ENCODE results near the gene KRTAP1-4.
A peak's percentile ranks its signal among the peaks of the same experiment; 100 is the strongest.
"Not testable (repeated sequence)": the region's sequence is repeated elsewhere in the genome, so short reads cannot be mapped to it uniquely, and the experiment has no call there.

Gene KRTAP1-4

GRCh38 chr17:41029633-41030245 is at the start of gene KRTAP1-4:
KRTAP1-4 (minus strand) TSS chr17:41030195; CDS start chr17:41030078, 117 bp downstream.
- no peak for DNase-seq

GRCh38 chr17:41076788-41077187 is 46.8 kb upstream of the KRTAP1-4 start:
- no peak for DNase-seq

- DNase-seq: no peak
Measured at GRCh38 chr17:41073676-41074075, 43.7 kb upstream of the KRTAP1-4 start.

- no peak for DNase-seq
Measured at GRCh38 chr17:41071606-41072360, 41.8 kb upstream of the KRTAP1-4 start.

GRCh38 chr17:41069031-41069430 is 39.0 kb upstream of the KRTAP1-4 start:
- no peak for DNase-seq

- DNase-seq: no peak
Measured at GRCh38 chr17:41067281-41067680, 37.3 kb upstream of the KRTAP1-4 start.

GRCh38 chr17:41065829-41066624 is 36.0 kb upstream of the KRTAP1-4 start, which contains the start of gene KRTAP2-4:
KRTAP2-4 (minus strand) TSS chr17:41065879; CDS start chr17:41065845, 34 bp downstream.
- DNase-seq: peak; percentile 94

GRCh38 chr17:41065016-41065689 is 35.2 kb upstream of the KRTAP1-4 start:
- DNase-seq: not testable (repeated sequence)

GRCh38 chr17:41064301-41064700 is 34.3 kb upstream of the KRTAP1-4 start:
- no peak for DNase-seq

GRCh38 chr17:41063449-41063848 is 33.5 kb upstream of the KRTAP1-4 start:
- DNase-seq: no peak

GRCh38 chr17:41061964-41062363 is 32.0 kb upstream of the KRTAP1-4 start:
- DNase-seq: peak; percentile 95

- DNase-seq: peak; percentile 98
Measured at GRCh38 chr17:41060052-41060604, 30.1 kb upstream of the KRTAP1-4 start, which contains the start of gene KRTAP2-3. KRTAP2-3 (minus strand) TSS chr17:41060114; CDS start chr17:41060050, 64 bp downstream.

- DNase-seq: peak; percentile 94
Measured at GRCh38 chr17:41059276-41060051, 29.5 kb upstream of the KRTAP1-4 start.

- peak; percentile 77 for DNase-seq
Measured at GRCh38 chr17:41058741-41059140, 28.7 kb upstream of the KRTAP1-4 start.

- DNase-seq: no peak
Measured at GRCh38 chr17:41057547-41057946, 27.6 kb upstream of the KRTAP1-4 start.

GRCh38 chr17:41055130-41055529 is 25.1 kb upstream of the KRTAP1-4 start, which contains the start of gene KRTAP2-2:
KRTAP2-2 (minus strand) TSS chr17:41055230; CDS start chr17:41055211, 19 bp downstream.
- DNase-seq: not testable (repeated sequence)

GRCh38 chr17:41054556-41054955 is 24.6 kb upstream of the KRTAP1-4 start:
- DNase-seq: not testable (repeated sequence)

GRCh38 chr17:41054025-41054424 is 24.0 kb upstream of the KRTAP1-4 start:
- no peak for DNase-seq

GRCh38 chr17:41052566-41052965 is 22.6 kb upstream of the KRTAP1-4 start:
- no peak for DNase-seq

GRCh38 chr17:41049110-41049509 is 19.1 kb upstream of the KRTAP1-4 start:
- DNase-seq: peak; percentile 91

- peak; percentile 71 for DNase-seq
Measured at GRCh38 chr17:41048441-41048840, 18.4 kb upstream of the KRTAP1-4 start.

Data from HCEC 1CT (cell line).